Fibroblast of lung (primary cell): Measurements from ENCODE around the gene RMDN3. TPM values are rescaled to one million over a fixed set of nuclear protein-coding genes. Genes with fewer than 3 reads are reported as not detected.

Source experiments
- DNase-seq, 2 donors: peaks; one replicate each; pipeline versions ENCODE4 v3.0.0 to v3.0.0-alpha.2; 2010; ENCODE audit warnings: low read depth in 2 of 2
- H2AFZ ChIP-seq: 2 replicates; pipeline ENCODE4 v1.5.1; 2012; ENCODE audit warnings: low read length, control low read depth, inconsistent platforms
- H3K27ac ChIP-seq: 2 replicates; pipeline ENCODE4 v1.5.1; 2011; ENCODE audit warnings: low read length, control low read depth; ENCODE audit not compliant: insufficient read depth
- H3K27me3 ChIP-seq: 2 replicates; pipeline ENCODE4 v1.5.1; 2011; ENCODE audit warnings: mild to moderate bottlenecking, low read length; ENCODE audit not compliant: control insufficient read depth, insufficient read depth
- H3K36me3 ChIP-seq: 2 replicates; pipeline ENCODE4 v1.5.1; 2011; ENCODE audit warnings: low read length; ENCODE audit not compliant: control insufficient read depth, insufficient read depth
- H3K4me1 ChIP-seq: 2 replicates; pipeline ENCODE4 v1.5.1; 2011; ENCODE audit warnings: low read length; ENCODE audit not compliant: control insufficient read depth, insufficient read depth; ENCODE audit errors: extremely low read depth
- H3K4me2 ChIP-seq: 2 replicates; pipeline ENCODE4 v1.5.1; 2011; ENCODE audit warnings: low read length, control low read depth; ENCODE audit not compliant: insufficient read depth; ENCODE audit errors: extremely low read depth
- H3K4me3 ChIP-seq, 4 experiments: fragments of 200-600 bp in 1 of 4; sonication (generic) in 1 of 4; replicated peaks in 1 of 4; 2 replicates each; pipeline ENCODE4 v1.5.1; 2011 to 2016; ENCODE audit warnings: low read length in 4 of 4, low read depth in 3 of 4, mild to moderate bottlenecking in 3 of 4, control low read depth in 2 of 4, inconsistent platforms in 1 of 4, mixed read lengths in 1 of 4; ENCODE audit not compliant: insufficient read depth in 1 of 4; ENCODE audit errors: control extremely low read depth in 1 of 4
- H3K79me2 ChIP-seq: 2 replicates; pipeline ENCODE4 v1.5.1; 2012; ENCODE audit warnings: mild to moderate bottlenecking, low read length, inconsistent platforms; ENCODE audit not compliant: control insufficient read depth, insufficient read depth
- H3K9ac ChIP-seq: 2 replicates; pipeline ENCODE4 v1.5.1; 2011; ENCODE audit warnings: mild to moderate bottlenecking, low read length, control low read depth; ENCODE audit not compliant: insufficient read depth
- H3K9me3 ChIP-seq: 2 replicates; pipeline ENCODE4 v1.5.1; 2012; ENCODE audit warnings: low read depth, low read length; ENCODE audit not compliant: control insufficient read depth, insufficient read depth
- H4K20me1 ChIP-seq: 2 replicates; pipeline ENCODE4 v1.5.1; 2011; ENCODE audit warnings: low read length; ENCODE audit not compliant: control insufficient read depth, insufficient read depth; ENCODE audit errors: extremely low read depth
- EZH2 ChIP-seq: IDR thresholded peaks from 2 replicates; pipeline ENCODE4 v1.5.1; 2012; ENCODE audit warnings: low read length, control low read depth, mild to moderate bottlenecking; ENCODE audit errors: missing control alignments
- polyA plus RNA-seq, 2 donors: library from polyadenylated mRNA; depleted of rRNA in 1 of 2; stranded (reverse) in 1 of 2; unstranded in 1 of 2; fragments of >200 nt; gene quantifications; 2 replicates each; pipeline ENCODE4 v1.2.1, GENCODE V29; 2011 to 2012; ENCODE audit warnings: missing spikeins in 1 of 2
- total RNA-seq: library from RNA; depleted of rRNA; stranded (reverse); fragments of >200 nt; gene quantifications from 2 replicates; pipeline ENCODE4 v1.2.1, GENCODE V29; 2014
- TF ChIP-seq, protein P1 (sequence below), 2 donors: IDR thresholded peaks in 1 of 2; conservative IDR thresholded peaks in 1 of 2; 1 replicate in 1 of 2; 2 replicates in 1 of 2; pipeline ENCODE4 v1.5.1; 2011 to 2012; ENCODE audit warnings: low read length in 2 of 2, control low read depth in 1 of 2, inconsistent platforms in 1 of 2, low read depth in 1 of 2, mild to moderate bottlenecking in 1 of 2

The RMDN3 gene
- total and polyA plus RNA-seq, 2 donors (not counting 1 experiment from before 2014, with no cell fraction given): 16.0 to 22.7 TPM

DNA sequence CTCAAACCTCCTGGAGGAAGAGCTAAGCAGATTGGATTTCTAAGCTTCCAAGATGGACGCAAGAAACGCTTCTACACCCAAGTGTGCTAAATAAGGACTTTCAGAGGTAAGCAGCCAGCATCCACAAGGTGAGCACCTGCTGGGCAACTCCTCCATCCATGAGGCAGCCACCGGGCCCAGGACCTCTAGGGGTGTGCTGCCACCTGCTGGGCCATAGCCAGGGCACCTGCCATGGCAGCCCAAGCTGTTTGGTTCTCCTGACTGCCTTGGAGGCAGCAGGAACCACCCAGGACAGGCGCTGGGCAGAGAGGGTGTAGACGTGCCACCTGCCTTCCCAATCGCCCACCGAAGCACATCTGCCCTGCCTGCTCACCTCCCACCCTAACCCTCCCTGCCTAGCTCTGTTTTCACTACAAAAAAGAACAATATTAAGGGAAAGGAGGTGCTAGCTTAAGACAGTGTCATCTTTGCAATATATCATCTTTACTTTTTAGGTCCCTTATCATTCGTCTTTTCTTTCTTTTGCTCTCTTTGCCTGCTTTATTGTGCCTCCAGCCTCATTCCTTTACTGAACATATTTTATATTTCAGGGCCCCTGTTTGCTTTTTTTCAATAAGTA, 27.7 kb upstream of the RMDN3 start:
- peak in 1 of 2 donors; percentile 3 for DNase-seq

DNA sequence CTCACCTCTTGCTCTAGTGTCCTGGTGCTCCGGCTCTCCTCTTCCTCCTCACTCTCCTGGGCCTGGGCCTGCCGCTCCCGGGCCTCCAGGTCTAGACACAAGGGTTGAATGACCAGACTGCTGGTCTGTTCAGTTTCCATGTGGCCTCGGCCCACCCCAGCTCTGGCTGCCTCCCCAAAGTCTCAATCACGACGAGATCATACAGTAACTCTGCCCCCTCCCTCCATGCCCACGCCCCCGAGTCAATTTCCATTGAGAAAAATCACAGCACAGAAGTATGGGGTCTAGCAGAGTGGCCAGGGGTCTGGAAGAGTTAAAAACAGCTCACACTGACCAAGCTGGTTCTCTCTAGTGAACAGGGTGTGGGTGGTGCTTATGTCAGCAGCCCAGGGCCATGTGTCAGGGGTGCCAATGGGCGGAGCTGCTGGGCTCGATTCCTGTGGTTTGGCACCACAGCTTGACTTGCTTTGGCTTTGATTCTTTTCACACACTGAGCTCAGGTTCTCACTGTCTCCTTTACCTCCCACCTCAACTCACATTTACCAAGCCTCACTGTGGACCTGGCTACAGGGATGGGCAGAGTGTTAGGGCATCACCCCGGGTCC, 21.6 kb upstream of the RMDN3 start:
- Histone ChIP-seq H3K79me2 (no peaks in the 10 kb centered on the region), H3K4me1 (peaks cover 5% of the 10 kb centered on the region), H3K9ac (no peak overlapping the region), H3K27me3 (no peaks in the 10 kb centered on the region), H4K20me1 (no peaks in the 10 kb centered on the region), H3K4me2 (no peak overlapping the region), H3K27ac (peak overlapping the region; percentile 10), H3K4me3 (no peak overlapping the region), H2AFZ (no peak overlapping the region), H3K36me3 (peaks cover 16% of the 10 kb centered on the region), H3K9me3 (no peaks in the 10 kb centered on the region)
- DNase-seq: peak; percentile 54 to 80
- TF ChIP-seq, protein P1, sequence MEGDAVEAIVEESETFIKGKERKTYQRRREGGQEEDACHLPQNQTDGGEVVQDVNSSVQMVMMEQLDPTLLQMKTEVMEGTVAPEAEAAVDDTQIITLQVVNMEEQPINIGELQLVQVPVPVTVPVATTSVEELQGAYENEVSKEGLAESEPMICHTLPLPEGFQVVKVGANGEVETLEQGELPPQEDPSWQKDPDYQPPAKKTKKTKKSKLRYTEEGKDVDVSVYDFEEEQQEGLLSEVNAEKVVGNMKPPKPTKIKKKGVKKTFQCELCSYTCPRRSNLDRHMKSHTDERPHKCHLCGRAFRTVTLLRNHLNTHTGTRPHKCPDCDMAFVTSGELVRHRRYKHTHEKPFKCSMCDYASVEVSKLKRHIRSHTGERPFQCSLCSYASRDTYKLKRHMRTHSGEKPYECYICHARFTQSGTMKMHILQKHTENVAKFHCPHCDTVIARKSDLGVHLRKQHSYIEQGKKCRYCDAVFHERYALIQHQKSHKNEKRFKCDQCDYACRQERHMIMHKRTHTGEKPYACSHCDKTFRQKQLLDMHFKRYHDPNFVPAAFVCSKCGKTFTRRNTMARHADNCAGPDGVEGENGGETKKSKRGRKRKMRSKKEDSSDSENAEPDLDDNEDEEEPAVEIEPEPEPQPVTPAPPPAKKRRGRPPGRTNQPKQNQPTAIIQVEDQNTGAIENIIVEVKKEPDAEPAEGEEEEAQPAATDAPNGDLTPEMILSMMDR (conservative IDR thresholded peaks at IDR 0.05 in 1 of 2, IDR thresholded peaks at IDR 0.05 in 1 of 2; ENCODE audit: low read depth in 1 of 2, low read length in 2 of 2): no peak
- no peak for TF ChIP-seq EZH2

More for the DNA sequence above, 27.7 kb upstream of the RMDN3 start:
- H4K20me1 ChIP-seq: no peaks in the 10 kb centered on the region
- no peaks in the 10 kb centered on the region for H3K79me2 ChIP-seq
- peaks cover 5% of the 10 kb centered on the region for H3K4me1 ChIP-seq
- no peaks in the 10 kb centered on the region for H3K27me3 ChIP-seq
- H3K36me3 ChIP-seq: peaks cover 2% of the 10 kb centered on the region
- H3K9me3 ChIP-seq: no peaks in the 10 kb centered on the region
- no peak overlapping the region for H3K9ac ChIP-seq
- TF ChIP-seq EZH2: no peak
- TF ChIP-seq, protein P1 (conservative IDR thresholded peaks at IDR 0.05 in 1 of 2, IDR thresholded peaks at IDR 0.05 in 1 of 2; ENCODE audit: low read depth in 1 of 2, low read length in 2 of 2): peak in 1 of 2 donors; percentile 39
- H2AFZ ChIP-seq: no peak overlapping the region
- no peak overlapping the region for H3K4me2 ChIP-seq
- H3K4me3 ChIP-seq: no peak overlapping the region
- H3K27ac ChIP-seq: no peak overlapping the region

DNA sequence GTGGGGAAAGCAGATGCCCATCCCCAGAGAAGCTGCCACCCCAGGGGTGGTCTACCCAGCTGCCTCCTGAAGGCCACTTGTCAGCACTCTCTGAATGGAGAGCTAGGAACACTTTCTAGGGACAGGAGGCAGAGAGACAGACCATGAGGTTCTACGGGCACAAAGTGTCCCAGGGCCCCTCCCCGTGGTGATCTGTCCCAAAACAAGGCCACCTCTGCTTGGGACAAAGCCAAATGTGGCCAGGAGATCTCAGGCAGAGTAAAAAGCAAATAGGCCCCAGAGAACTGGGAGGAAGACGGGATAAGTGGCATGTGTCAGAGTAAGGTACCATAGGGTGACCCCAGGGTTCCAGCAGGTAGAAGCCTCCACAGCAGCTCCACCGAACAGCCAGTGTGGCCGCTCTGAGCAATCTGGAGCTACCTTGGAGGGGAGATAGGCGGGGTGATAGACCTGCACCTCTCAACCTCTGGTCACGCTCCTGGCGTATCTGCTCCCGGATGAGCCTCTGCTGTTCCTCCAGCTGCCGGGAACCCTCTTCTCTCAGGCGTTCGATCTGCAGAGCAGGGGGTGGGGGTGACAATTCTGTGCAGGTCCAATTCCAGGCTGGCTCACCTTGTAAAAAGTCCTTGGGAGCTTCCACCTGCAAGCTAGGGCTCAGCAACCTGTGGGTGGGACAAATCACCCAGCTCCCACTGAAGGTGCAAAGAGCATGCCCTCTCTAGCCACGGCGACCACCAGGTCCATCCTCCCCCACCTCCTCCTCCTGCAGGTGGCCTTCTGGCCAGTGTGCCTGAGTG, 20.9 kb upstream of the RMDN3 start:
- Histone ChIP-seq H3K79me2 (no peaks in the 10 kb centered on the region), H3K27ac (no peak overlapping the region), H4K20me1 (no peaks in the 10 kb centered on the region), H2AFZ (no peak overlapping the region), H3K4me3 (no peak overlapping the region), H3K9ac (no peak overlapping the region), H3K27me3 (no peaks in the 10 kb centered on the region), H3K36me3 (peaks cover 16% of the 10 kb centered on the region), H3K9me3 (no peaks in the 10 kb centered on the region), H3K4me1 (peaks cover 5% of the 10 kb centered on the region), H3K4me2 (no peak overlapping the region)
- DNase-seq: no peak
- no peak for TF ChIP-seq EZH2
